HepG2 (cell line): ENCODE measurements around the gene GJC2. TPM values are rescaled to one million over a fixed set of nuclear protein-coding genes. Genes with fewer than 3 reads are reported as not detected.

Source experiments
- ATAC-seq: fragments of 200-7000 bp; cut with Tn5 transposase; 3 replicates; pipeline ENCODE4 v1.9.1; 2020; ENCODE audit warnings: mild to moderate bottlenecking, moderate library complexity
- BruUV-seq: library from RNA; stranded (reverse); fragments of 400-500 nt; replicated peaks from 2 replicates; lab custom pipeline; 2021; lab: Mats Ljungman, UMichigan
- CTCF ChIA-PET: fragments of 300-600 bp; formaldehyde crosslinking; extraction: SDS; loops from one replicate; lab custom pipeline; 2021; ENCODE audit warnings: low total read pairs, inconsistent platforms, low intra/inter-chr PET ratio; lab: Yijun Ruan, JAX
- POLR2A ChIA-PET: fragments of 350-600 bp; sonication (Branson Sonifier 250); formaldehyde crosslinking; loops from one replicate; lab custom pipeline; 2020; ENCODE audit warnings: antibody characterized with exemption, inconsistent platforms; lab: Yijun Ruan, JAX
- DNase-seq: peaks from one replicate; pipeline ENCODE4 v3.0.0-alpha.2; 2015; ENCODE audit warnings: low spot score
- FAIRE-seq: peaks from 3 replicates; lab custom pipeline; 2011; peaks lifted over from hg19 to GRCh38; lab: Jason Lieb, UNC
- H2AFZ ChIP-seq: one replicate; pipeline ENCODE4 v1.6.1; 2011; ENCODE audit warnings: low read length, inconsistent platforms
- H3K27ac ChIP-seq: fragments of 300-600 bp; 3 replicates; pipeline ENCODE4 v1.8.0; 2011; ENCODE audit warnings: mixed run types, mild to moderate bottlenecking, mixed read lengths, low read length, inconsistent platforms; ENCODE audit not compliant: insufficient read depth; ENCODE audit errors: extremely low read length
- H3K27me3 ChIP-seq, 2 experiments: fragments of 200-600 bp in 1 of 2; 2 replicates in 1 of 2; 3 replicates in 1 of 2; pipeline versions ENCODE4 v1.6.0 to v1.8.0; 2011; ENCODE audit warnings: low read length in 2 of 2, mild to moderate bottlenecking in 2 of 2, moderate library complexity in 2 of 2, inconsistent platforms in 1 of 2; ENCODE audit not compliant: insufficient read depth in 2 of 2, control insufficient read depth in 1 of 2
- H3K36me3 ChIP-seq, 2 experiments: fragments of 200-600 bp in 1 of 2; replicated peaks in 1 of 2; 2 replicates in 1 of 2; 3 replicates in 1 of 2; pipeline versions ENCODE4 v1.5.1 to v1.8.0; 2011; ENCODE audit warnings: low read length in 2 of 2, inconsistent platforms in 1 of 2; ENCODE audit not compliant: insufficient read depth in 2 of 2, control insufficient read depth in 1 of 2
- H3K4me1 ChIP-seq: 2 replicates; pipeline ENCODE4 v1.5.1; 2012; ENCODE audit warnings: low read length, inconsistent platforms; ENCODE audit not compliant: insufficient read depth
- H3K4me2 ChIP-seq: 2 replicates; pipeline ENCODE4 v1.6.0; 2011; ENCODE audit warnings: low read depth, low read length, inconsistent platforms
- H3K4me3 ChIP-seq, 3 experiments: fragments of 200-600 bp in 1 of 3; sonication (generic), shearing (Covaris generic) in 1 of 3; replicated peaks in 1 of 3; 2 replicates each; pipeline ENCODE4 v1.5.1; 2011 to 2016; ENCODE audit warnings: low read length in 3 of 3, inconsistent platforms in 2 of 3, low read depth in 2 of 3, mild to moderate bottlenecking in 2 of 3, control low read depth in 1 of 3, mixed read lengths in 1 of 3; ENCODE audit not compliant: insufficient read depth in 1 of 3
- H3K79me2 ChIP-seq: one replicate; pipeline ENCODE4 v1.6.1; 2011; ENCODE audit warnings: low read length, inconsistent platforms; ENCODE audit not compliant: insufficient read depth
- H3K9ac ChIP-seq: 2 replicates; pipeline ENCODE4 v1.6.0; 2011; ENCODE audit warnings: mild to moderate bottlenecking, low read depth, low read length, inconsistent platforms; ENCODE audit not compliant: insufficient read depth
- H3K9me3 ChIP-seq: 2 replicates; pipeline ENCODE4 v1.5.1; 2012; ENCODE audit warnings: mild to moderate bottlenecking, low read length
- H4K20me1 ChIP-seq: 2 replicates; pipeline ENCODE4 v1.6.0; 2011; ENCODE audit warnings: inconsistent platforms, mild to moderate bottlenecking, low read length, moderate library complexity; ENCODE audit not compliant: insufficient read depth
- XBP1 ChIP-seq: sonication (generic); formaldehyde crosslinking; IDR thresholded peaks from 2 replicates; pipeline ENCODE4 v1.5.0; 2020; ENCODE audit warnings: missing genetic modification reagents
- WGBS: methylation state at CpG from one replicate; pipeline ENCODE4 v1.1.6; 2017; ENCODE audit warnings: low lambda C conversion rate; 5-methylcytosine and 5-hydroxymethylcytosine counted together
- in situ Hi-C: cut with HindIII; loops from 2 replicates; pipeline ENCODE4 v1.10.0; 2017; ENCODE audit warnings: low pct_unique_long_range_greater_than_20kb; ENCODE audit not compliant: extremely low pct_ligation_motif_present
- intact Hi-C: fragments of 100-400 bp; cut with micrococcal nuclease; formaldehyde crosslinking; loops from one replicate; pipeline ENCODE4 v1.10.0; 2022; ENCODE audit not compliant: unreplicated experiment
- polyA plus RNA-seq, 8 experiments: library from polyadenylated mRNA; depleted of rRNA in 3 of 8; stranded (reverse) in 7 of 8; unstranded in 1 of 8; fragments of >200 nt; fragmentation: Illumina TruSeq in 4 of 8; extraction: Trizol in 4 of 8; gene quantifications; 2 replicates each; pipeline versions ENCODE4 v1.2.1 to v1.2.3, GENCODE V29; 2011 to 2016; ENCODE audit warnings: low read depth in 4 of 8, missing spikeins in 1 of 8, mixed read lengths in 1 of 8; ENCODE audit not compliant: insufficient read depth in 1 of 8
- total RNA-seq, 5 experiments: library from RNA; depleted of rRNA; stranded (reverse); fragments of >200 nt; fragmentation: Illumina TruSeq; extraction: Trizol; gene quantifications; 2 replicates each; pipeline ENCODE4 v1.2.3, GENCODE V29; 2016; ENCODE audit warnings: low read depth in 1 of 5
- TF ChIP-seq, protein P1 (sequence below): sonication (generic); formaldehyde crosslinking; IDR thresholded peaks from 2 replicates; pipeline ENCODE4 v1.4.0; 2020; ENCODE audit warnings: missing genetic modification reagents
- TF ChIP-seq, protein P2 (sequence below): sonication (generic); formaldehyde crosslinking; IDR thresholded peaks from 2 replicates; pipeline ENCODE4 v1.4.0; 2020; ENCODE audit warnings: low read depth, mild to moderate bottlenecking, missing genetic modification reagents

GJC2 gene
- total and polyA plus RNA-seq, 2 of the 13 experiments (the other 11 are each of a cell fraction or from before 2014, with no cell fraction given), result 1.6 to 3.8 TPM

DNA sequence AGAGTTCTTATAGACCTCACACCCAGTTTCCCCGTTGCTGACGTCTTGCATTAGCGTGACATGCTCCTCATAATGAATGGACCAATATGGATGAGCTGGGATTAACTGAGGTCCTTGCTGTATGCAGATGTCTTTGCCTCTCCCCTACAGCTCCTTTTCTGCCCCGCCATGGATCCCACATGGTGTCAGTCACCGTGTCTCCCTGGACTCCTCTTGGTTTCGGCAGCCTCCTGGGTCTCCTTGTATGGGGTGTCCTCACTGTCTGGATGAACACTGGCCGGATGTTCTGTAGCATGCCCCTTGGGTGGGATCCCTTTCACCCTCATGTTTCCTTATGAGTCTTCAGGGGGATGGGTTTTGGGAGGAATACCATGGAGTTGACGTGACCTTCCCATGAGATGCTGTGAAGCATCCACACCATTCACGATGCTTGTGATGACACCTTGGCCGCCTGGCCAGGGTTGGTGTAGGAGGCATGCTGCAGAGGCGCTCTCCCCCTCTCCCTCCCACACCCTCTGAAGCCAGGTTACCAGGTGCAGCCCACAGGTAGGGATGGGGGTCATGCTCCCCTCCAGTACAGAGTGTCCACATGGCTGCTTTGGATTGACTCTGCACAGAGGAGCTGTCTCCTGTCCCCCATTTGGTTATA, 4.4 kb downstream of the GJC2 start:
- no peak overlapping the region for H3K27ac ChIP-seq
- no TSS peak for BruUV-seq
- DNase-seq (no peak), ATAC-seq (no peak), FAIRE-seq (no peak)
- peaks cover 30% of the 10 kb centered on the region for H3K4me1 ChIP-seq
- in situ Hi-C loops (no loop called here), intact Hi-C loops (no loop called here)
- no peak for TF ChIP-seq XBP1 (CRISPR knock-in tag)
- TF ChIP-seq, protein P1, sequence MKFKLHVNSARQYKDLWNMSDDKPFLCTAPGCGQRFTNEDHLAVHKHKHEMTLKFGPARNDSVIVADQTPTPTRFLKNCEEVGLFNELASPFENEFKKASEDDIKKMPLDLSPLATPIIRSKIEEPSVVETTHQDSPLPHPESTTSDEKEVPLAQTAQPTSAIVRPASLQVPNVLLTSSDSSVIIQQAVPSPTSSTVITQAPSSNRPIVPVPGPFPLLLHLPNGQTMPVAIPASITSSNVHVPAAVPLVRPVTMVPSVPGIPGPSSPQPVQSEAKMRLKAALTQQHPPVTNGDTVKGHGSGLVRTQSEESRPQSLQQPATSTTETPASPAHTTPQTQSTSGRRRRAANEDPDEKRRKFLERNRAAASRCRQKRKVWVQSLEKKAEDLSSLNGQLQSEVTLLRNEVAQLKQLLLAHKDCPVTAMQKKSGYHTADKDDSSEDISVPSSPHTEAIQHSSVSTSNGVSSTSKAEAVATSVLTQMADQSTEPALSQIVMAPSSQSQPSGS (CRISPR knock-in tag), result no peak
- TF ChIP-seq, protein P2, sequence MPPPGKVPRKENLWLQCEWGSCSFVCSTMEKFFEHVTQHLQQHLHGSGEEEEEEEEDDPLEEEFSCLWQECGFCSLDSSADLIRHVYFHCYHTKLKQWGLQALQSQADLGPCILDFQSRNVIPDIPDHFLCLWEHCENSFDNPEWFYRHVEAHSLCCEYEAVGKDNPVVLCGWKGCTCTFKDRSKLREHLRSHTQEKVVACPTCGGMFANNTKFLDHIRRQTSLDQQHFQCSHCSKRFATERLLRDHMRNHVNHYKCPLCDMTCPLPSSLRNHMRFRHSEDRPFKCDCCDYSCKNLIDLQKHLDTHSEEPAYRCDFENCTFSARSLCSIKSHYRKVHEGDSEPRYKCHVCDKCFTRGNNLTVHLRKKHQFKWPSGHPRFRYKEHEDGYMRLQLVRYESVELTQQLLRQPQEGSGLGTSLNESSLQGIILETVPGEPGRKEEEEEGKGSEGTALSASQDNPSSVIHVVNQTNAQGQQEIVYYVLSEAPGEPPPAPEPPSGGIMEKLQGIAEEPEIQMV, result no peak
- WGBS, result 97% methylated on average over 7 of the region's 11 CpGs
- no peak overlapping the region for H3K9ac ChIP-seq
- H3K4me3 ChIP-seq, result no peak overlapping the region
- no peak overlapping the region for H3K4me2 ChIP-seq
- ChIA-PET CTCF (no interaction called here), POLR2A (interaction anchor here (7.9 kb wide), 1 partner anchor 11 kb away, joined by 72 read pairs; the partner anchor contains the start of gene IBA57)
- H2AFZ ChIP-seq, result no peak overlapping the region
- H3K9me3 ChIP-seq, result no peaks in the 10 kb centered on the region
- H4K20me1 ChIP-seq, result peaks cover 3% of the 10 kb centered on the region; the same call in 1 of the 2 replicates
- peaks cover 4% of the 10 kb centered on the region for H3K79me2 ChIP-seq
- no peaks in the 10 kb centered on the region for H3K36me3 ChIP-seq
- H3K27me3 ChIP-seq, result no peaks in the 10 kb centered on the region
